HEK293 (cell line): ENCODE results near the gene BTF3.

Experiments used
- BCL11B ChIP-seq: fragments of 450-650 bp; formaldehyde crosslinking; IDR thresholded peaks from 2 replicates; pipeline ENCODE4 v1.5.1; 2016; ENCODE audit warnings: low read depth, missing biosample characterization, missing genetic modification characterization
- HOXA7 ChIP-seq: sonication (generic); formaldehyde crosslinking; IDR thresholded peaks from 2 replicates; pipeline ENCODE4 v1.8.1; 2022; ENCODE audit warnings: missing genetic modification reagents, borderline replicate concordance
- KLF16 ChIP-seq: fragments of 450-650 bp; formaldehyde crosslinking; IDR thresholded peaks from 2 replicates; pipeline ENCODE4 v1.5.1; 2017; ENCODE audit warnings: missing biosample characterization, missing genetic modification characterization
- OVOL3 ChIP-seq: fragments of 450-650 bp; formaldehyde crosslinking; IDR thresholded peaks from 2 replicates; pipeline ENCODE4 v1.5.1; 2016; ENCODE audit warnings: missing biosample characterization, missing genetic modification characterization
- SP7 ChIP-seq: fragments of 450-650 bp; formaldehyde crosslinking; IDR thresholded peaks from 2 replicates; pipeline ENCODE4 v1.5.1; 2016; ENCODE audit warnings: missing biosample characterization, missing genetic modification characterization
- TRIM28 ChIP-seq: IDR thresholded peaks from 2 replicates; pipeline ENCODE4 v1.6.1; 2011; ENCODE audit warnings: low read length, control low read depth, borderline replicate concordance
- ZNF114 ChIP-seq: fragments of 450-650 bp; formaldehyde crosslinking; IDR thresholded peaks from 2 replicates; pipeline ENCODE4 v1.5.0; 2017; ENCODE audit warnings: missing biosample characterization, missing genetic modification characterization
- ZNF2 ChIP-seq: fragments of 450-650 bp; formaldehyde crosslinking; IDR thresholded peaks from 2 replicates; pipeline ENCODE4 v1.5.1; 2016; ENCODE audit warnings: missing biosample characterization, missing genetic modification characterization
- ZNF239 ChIP-seq: fragments of 450-650 bp; formaldehyde crosslinking; IDR thresholded peaks from 2 replicates; pipeline ENCODE4 v1.5.1; 2016; ENCODE audit warnings: missing biosample characterization, missing genetic modification characterization
- ZNF391 ChIP-seq: fragments of 450-650 bp; formaldehyde crosslinking; IDR thresholded peaks from 2 replicates; pipeline ENCODE4 v1.5.1; 2016; ENCODE audit warnings: low read depth, missing biosample characterization, missing genetic modification characterization, borderline replicate concordance
- ZNF394 ChIP-seq: fragments of 450-650 bp; formaldehyde crosslinking; IDR thresholded peaks from 2 replicates; pipeline ENCODE4 v1.5.1; 2016; ENCODE audit warnings: missing biosample characterization, missing genetic modification characterization, mild to moderate bottlenecking, moderate library complexity, borderline replicate concordance
- ZNF416 ChIP-seq: fragments of 450-650 bp; formaldehyde crosslinking; IDR thresholded peaks from 2 replicates; pipeline ENCODE4 v1.5.1; 2016; ENCODE audit warnings: missing biosample characterization, missing genetic modification characterization
- ZNF433 ChIP-seq: fragments of 450-650 bp; formaldehyde crosslinking; IDR thresholded peaks from 2 replicates; pipeline ENCODE4 v1.5.1; 2016; ENCODE audit warnings: missing biosample characterization, missing genetic modification characterization, low read depth
- ZNF473 ChIP-seq: fragments of 450-650 bp; formaldehyde crosslinking; IDR thresholded peaks from 2 replicates; pipeline ENCODE4 v1.5.1; 2017; ENCODE audit warnings: missing biosample characterization, missing genetic modification characterization
- ZNF521 ChIP-seq: fragments of 450-650 bp; formaldehyde crosslinking; IDR thresholded peaks from 2 replicates; pipeline ENCODE4 v1.5.1; 2017; ENCODE audit warnings: missing biosample characterization, mild to moderate bottlenecking, missing genetic modification characterization
- ZNF843 ChIP-seq: fragments of 450-650 bp; formaldehyde crosslinking; IDR thresholded peaks from 2 replicates; pipeline ENCODE4 v1.5.1; 2016; ENCODE audit warnings: missing biosample characterization, missing genetic modification characterization
- TF ChIP-seq, protein P1 (sequence below): fragments of 450-650 bp; formaldehyde crosslinking; IDR thresholded peaks from 2 replicates; pipeline ENCODE4 v1.5.1; 2016; ENCODE audit warnings: missing biosample characterization, missing genetic modification characterization
- TF ChIP-seq, protein P2 (sequence below): fragments of 450-650 bp; formaldehyde crosslinking; IDR thresholded peaks from 2 replicates; pipeline ENCODE4 v1.5.1; 2016; ENCODE audit warnings: missing biosample characterization, missing genetic modification characterization
- TF ChIP-seq, protein P3 (sequence below): fragments of 450-650 bp; formaldehyde crosslinking; IDR thresholded peaks from 2 replicates; pipeline ENCODE4 v1.5.1; 2016; ENCODE audit warnings: missing biosample characterization, missing genetic modification characterization
- TF ChIP-seq, protein P4 (sequence below): fragments of 450-650 bp; formaldehyde crosslinking; IDR thresholded peaks from 2 replicates; pipeline ENCODE4 v1.5.1; 2016; ENCODE audit warnings: missing biosample characterization, missing genetic modification characterization
- TF ChIP-seq, protein P5 (sequence below): fragments of 450-650 bp; formaldehyde crosslinking; IDR thresholded peaks from 2 replicates; pipeline ENCODE4 v1.5.1; 2016; ENCODE audit warnings: missing biosample characterization, missing genetic modification characterization
- TF ChIP-seq, protein P6 (sequence below): sonication (generic); formaldehyde crosslinking; IDR thresholded peaks from 2 replicates; pipeline ENCODE4 v1.8.1; 2022; ENCODE audit warnings: mild to moderate bottlenecking, moderate library complexity, missing genetic modification reagents
- TF ChIP-seq, protein P7 (sequence below): fragments of 450-650 bp; formaldehyde crosslinking; IDR thresholded peaks from 2 replicates; pipeline ENCODE4 v1.5.1; 2016; ENCODE audit warnings: missing biosample characterization, missing genetic modification characterization

The BTF3 gene

DNA sequence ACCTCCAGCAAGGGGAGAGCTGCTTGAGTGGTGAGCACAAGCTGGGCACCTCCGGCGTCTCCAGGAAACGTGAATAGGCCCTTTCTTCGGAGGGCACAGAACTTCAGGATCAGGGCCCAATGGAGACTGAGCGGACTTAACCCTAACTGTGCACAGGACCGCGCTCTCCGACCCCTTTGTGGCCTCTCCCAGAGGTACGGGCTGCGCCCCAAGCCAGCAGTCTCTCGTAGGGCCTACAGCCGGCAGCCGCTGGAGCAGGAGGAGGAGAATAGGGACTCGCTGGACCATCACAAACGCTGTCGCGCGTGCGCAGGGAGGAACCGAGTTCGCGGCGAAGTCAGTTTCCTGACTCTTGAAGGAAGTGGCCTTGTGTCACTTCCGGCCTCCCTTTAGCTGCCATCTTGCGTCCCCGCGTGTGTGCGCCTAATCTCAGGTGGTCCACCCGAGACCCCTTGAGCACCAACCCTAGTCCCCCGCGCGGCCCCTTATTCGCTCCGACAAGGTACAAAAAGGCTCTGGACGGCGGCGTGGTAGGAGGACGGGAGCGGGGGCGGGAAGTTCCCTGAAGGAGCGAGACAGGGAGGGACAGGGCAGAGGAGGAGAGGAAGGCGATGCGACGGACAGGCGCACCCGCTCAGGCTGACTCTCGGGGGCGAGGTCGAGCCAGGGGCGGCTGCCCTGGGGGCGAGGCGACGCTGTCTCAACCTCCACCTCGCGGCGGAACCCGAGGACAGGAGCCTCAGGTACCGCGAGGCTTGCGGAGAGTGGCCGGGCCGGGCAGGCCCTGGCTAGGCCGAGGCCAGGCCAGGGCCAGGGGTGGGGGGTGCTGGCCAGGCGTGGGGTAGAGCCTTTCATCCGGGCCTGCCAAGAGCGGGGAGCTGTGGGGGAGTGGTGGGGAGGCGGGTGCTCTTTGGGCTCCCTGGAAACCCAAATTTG lies at the start of gene BTF3 (continued):
- TF ChIP-seq ZNF2 (tag by site-specific recombination) (peak; percentile 76), TRIM28 (no peak), ZNF391 (tag by site-specific recombination) (no peak), SP7 (tag by site-specific recombination) (peak; percentile 58), ZNF521 (tag by site-specific recombination) (no peak), BCL11B (tag by site-specific recombination) (no peak), ZNF433 (no peak), HOXA7 (CRISPR knock-in tag) (no peak), KLF16 (peak; percentile 75), ZNF843 (tag by site-specific recombination) (no peak), ZNF416 (tag by site-specific recombination) (no peak), ZNF114 (tag by site-specific recombination) (no peak), ZNF473 (no peak), ZNF394 (tag by site-specific recombination) (no peak; the same call in 1 of the 2 replicates), OVOL3 (0 out of 2 replicates have a peak, but pooled peaks have one; percentile 16), ZNF239 (tag by site-specific recombination) (no peak)
- TF ChIP-seq, protein P1, sequence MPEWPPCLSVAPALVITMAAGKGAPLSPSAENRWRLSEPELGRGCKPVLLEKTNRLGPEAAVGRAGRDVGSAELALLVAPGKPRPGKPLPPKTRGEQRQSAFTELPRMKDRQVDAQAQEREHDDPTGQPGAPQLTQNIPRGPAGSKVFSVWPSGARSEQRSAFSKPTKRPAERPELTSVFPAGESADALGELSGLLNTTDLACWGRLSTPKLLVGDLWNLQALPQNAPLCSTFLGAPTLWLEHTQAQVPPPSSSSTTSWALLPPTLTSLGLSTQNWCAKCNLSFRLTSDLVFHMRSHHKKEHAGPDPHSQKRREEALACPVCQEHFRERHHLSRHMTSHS (tag by site-specific recombination), result no peak
- TF ChIP-seq, protein P2, sequence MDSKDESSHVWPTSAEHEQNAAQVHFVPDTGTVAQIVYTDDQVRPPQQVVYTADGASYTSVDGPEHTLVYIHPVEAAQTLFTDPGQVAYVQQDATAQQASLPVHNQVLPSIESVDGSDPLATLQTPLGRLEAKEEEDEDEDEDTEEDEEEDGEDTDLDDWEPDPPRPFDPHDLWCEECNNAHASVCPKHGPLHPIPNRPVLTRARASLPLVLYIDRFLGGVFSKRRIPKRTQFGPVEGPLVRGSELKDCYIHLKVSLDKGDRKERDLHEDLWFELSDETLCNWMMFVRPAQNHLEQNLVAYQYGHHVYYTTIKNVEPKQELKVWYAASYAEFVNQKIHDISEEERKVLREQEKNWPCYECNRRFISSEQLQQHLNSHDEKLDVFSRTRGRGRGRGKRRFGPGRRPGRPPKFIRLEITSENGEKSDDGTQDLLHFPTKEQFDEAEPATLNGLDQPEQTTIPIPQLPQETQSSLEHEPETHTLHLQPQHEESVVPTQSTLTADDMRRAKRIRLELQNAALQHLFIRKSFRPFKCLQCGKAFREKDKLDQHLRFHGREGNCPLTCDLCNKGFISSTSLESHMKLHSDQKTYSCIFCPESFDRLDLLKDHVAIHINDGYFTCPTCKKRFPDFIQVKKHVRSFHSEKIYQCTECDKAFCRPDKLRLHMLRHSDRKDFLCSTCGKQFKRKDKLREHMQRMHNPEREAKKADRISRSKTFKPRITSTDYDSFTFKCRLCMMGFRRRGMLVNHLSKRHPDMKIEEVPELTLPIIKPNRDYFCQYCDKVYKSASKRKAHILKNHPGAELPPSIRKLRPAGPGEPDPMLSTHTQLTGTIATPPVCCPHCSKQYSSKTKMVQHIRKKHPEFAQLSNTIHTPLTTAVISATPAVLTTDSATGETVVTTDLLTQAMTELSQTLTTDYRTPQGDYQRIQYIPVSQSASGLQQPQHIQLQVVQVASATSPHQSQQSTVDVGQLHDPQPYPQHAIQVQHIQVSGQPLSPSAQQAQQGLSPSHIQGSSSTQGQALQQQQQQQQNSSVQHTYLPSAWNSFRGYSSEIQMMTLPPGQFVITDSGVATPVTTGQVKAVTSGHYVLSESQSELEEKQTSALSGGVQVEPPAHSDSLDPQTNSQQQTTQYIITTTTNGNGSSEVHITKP (tag by site-specific recombination), result peak; percentile 59
- TF ChIP-seq, protein P3, sequence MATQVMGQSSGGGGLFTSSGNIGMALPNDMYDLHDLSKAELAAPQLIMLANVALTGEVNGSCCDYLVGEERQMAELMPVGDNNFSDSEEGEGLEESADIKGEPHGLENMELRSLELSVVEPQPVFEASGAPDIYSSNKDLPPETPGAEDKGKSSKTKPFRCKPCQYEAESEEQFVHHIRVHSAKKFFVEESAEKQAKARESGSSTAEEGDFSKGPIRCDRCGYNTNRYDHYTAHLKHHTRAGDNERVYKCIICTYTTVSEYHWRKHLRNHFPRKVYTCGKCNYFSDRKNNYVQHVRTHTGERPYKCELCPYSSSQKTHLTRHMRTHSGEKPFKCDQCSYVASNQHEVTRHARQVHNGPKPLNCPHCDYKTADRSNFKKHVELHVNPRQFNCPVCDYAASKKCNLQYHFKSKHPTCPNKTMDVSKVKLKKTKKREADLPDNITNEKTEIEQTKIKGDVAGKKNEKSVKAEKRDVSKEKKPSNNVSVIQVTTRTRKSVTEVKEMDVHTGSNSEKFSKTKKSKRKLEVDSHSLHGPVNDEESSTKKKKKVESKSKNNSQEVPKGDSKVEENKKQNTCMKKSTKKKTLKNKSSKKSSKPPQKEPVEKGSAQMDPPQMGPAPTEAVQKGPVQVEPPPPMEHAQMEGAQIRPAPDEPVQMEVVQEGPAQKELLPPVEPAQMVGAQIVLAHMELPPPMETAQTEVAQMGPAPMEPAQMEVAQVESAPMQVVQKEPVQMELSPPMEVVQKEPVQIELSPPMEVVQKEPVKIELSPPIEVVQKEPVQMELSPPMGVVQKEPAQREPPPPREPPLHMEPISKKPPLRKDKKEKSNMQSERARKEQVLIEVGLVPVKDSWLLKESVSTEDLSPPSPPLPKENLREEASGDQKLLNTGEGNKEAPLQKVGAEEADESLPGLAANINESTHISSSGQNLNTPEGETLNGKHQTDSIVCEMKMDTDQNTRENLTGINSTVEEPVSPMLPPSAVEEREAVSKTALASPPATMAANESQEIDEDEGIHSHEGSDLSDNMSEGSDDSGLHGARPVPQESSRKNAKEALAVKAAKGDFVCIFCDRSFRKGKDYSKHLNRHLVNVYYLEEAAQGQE (tag by site-specific recombination), result peak; percentile 77
- TF ChIP-seq, protein P4, sequence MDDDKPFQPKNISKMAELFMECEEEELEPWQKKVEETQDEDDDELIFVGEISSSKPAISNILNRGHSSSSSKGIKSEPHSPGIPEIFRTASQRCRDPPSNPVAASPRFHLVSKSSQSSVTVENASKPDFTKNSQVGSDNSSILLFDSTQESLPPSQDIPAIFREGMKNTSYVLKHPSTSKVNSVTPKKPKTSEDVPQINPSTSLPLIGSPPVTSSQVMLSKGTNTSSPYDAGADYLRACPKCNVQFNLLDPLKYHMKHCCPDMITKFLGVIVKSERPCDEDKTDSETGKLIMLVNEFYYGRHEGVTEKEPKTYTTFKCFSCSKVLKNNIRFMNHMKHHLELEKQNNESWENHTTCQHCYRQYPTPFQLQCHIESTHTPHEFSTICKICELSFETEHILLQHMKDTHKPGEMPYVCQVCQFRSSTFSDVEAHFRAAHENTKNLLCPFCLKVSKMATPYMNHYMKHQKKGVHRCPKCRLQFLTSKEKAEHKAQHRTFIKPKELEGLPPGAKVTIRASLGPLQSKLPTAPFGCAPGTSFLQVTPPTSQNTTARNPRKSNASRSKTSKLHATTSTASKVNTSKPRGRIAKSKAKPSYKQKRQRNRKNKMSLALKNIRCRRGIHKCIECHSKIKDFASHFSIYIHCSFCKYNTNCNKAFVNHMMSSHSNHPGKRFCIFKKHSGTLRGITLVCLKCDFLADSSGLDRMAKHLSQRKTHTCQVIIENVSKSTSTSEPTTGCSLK, result no peak
- TF ChIP-seq, protein P5, sequence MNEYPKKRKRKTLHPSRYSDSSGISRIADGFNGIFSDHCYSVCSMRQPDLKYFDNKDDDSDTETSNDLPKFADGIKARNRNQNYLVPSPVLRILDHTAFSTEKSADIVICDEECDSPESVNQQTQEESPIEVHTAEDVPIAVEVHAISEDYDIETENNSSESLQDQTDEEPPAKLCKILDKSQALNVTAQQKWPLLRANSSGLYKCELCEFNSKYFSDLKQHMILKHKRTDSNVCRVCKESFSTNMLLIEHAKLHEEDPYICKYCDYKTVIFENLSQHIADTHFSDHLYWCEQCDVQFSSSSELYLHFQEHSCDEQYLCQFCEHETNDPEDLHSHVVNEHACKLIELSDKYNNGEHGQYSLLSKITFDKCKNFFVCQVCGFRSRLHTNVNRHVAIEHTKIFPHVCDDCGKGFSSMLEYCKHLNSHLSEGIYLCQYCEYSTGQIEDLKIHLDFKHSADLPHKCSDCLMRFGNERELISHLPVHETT (tag by site-specific recombination), result 0 out of 2 replicates have a peak, but pooled peaks have one; percentile 29
- TF ChIP-seq, protein P6, sequence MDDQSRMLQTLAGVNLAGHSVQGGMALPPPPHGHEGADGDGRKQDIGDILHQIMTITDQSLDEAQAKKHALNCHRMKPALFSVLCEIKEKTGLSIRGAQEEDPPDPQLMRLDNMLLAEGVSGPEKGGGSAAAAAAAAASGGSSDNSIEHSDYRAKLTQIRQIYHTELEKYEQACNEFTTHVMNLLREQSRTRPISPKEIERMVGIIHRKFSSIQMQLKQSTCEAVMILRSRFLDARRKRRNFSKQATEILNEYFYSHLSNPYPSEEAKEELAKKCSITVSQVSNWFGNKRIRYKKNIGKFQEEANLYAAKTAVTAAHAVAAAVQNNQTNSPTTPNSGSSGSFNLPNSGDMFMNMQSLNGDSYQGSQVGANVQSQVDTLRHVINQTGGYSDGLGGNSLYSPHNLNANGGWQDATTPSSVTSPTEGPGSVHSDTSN (CRISPR knock-in tag), result peak; percentile 69
- TF ChIP-seq, protein P7, sequence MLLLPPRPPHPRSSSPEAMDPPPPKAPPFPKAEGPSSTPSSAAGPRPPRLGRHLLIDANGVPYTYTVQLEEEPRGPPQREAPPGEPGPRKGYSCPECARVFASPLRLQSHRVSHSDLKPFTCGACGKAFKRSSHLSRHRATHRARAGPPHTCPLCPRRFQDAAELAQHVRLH (tag by site-specific recombination), result 0 out of 2 replicates have a peak, but pooled peaks have one; percentile 43
